Stimulated activated CD4-positive, alpha-beta T cell treated with anti-CD3 and anti-CD28 coated beads, TNF-alpha, amount 100 ng/mL, for 48 hours (primary cell): ENCODE measurements around the gene HGS.
"Not testable (repeated sequence)": the region's sequence is repeated elsewhere in the genome, so short reads cannot be mapped to it uniquely, and the experiment has no call there.

ENCODE experiments used
- DNase-seq, 3 donors: peaks; one replicate each; pipeline ENCODE4 v3.0.0-alpha.2; 2020; ENCODE audit warnings: low read depth in 3 of 3

HGS gene

GRCh38 chr17:81717049-81717765, 33.4 kb downstream of the HGS start:
- DNase-seq = no peak

- no peak for DNase-seq
Observed at GRCh38 chr17:81717766-81718089, 33.9 kb downstream of the HGS start.

- DNase-seq = no peak
Observed at GRCh38 chr17:81719410-81720266, 35.8 kb downstream of the HGS start.

GRCh38 chr17:81720267-81721071, 36.7 kb downstream of the HGS start:
- DNase-seq = no peak

GRCh38 chr17:81722184-81723120, 38.6 kb downstream of the HGS start:
- DNase-seq = no peak

- DNase-seq = no peak
Observed at GRCh38 chr17:81723651-81724209, 39.9 kb downstream of the HGS start.

GRCh38 chr17:81725439-81725838, 41.6 kb downstream of the HGS start:
- no peak for DNase-seq

- DNase-seq = no peak
Observed at GRCh38 chr17:81726004-81726403, 42.2 kb downstream of the HGS start.

- no peak for DNase-seq
Observed at GRCh38 chr17:81727324-81728031, 43.7 kb downstream of the HGS start.

- DNase-seq = peak; percentile 50 to 67 (median 52)
Observed at GRCh38 chr17:81733507-81734404, 49.9 kb downstream of the HGS start.

- DNase-seq = no peak
Observed at GRCh38 chr17:81734405-81735263, 50.8 kb downstream of the HGS start.

GRCh38 chr17:81735264-81736102, 51.7 kb downstream of the HGS start:
- DNase-seq = no peak

GRCh38 chr17:81737947-81738800, 54.4 kb downstream of the HGS start:
- no peak for DNase-seq

- no peak for DNase-seq
Observed at GRCh38 chr17:81738801-81739393, 55.1 kb downstream of the HGS start.

GRCh38 chr17:81739593-81739992, 55.8 kb downstream of the HGS start:
- DNase-seq = not testable (repeated sequence)

- no peak for DNase-seq
Observed at GRCh38 chr17:81740395-81740961, 56.7 kb downstream of the HGS start.
